Colonic mucosa (tissue), 4 donors: Measurements from ENCODE around the gene RIMS1. TPM values are rescaled to one million over a fixed set of nuclear protein-coding genes. Genes with fewer than 3 reads are reported as not detected.

Source experiments
- DNase-seq: peaks from one replicate; pipeline ENCODE4 v3.0.0-alpha.2; 2020
- H3K27ac ChIP-seq: fragments of 200-600 bp; one replicate; pipeline ENCODE4 v1.8.0; 2021
- H3K27me3 ChIP-seq: fragments of 200-600 bp; one replicate; pipeline ENCODE4 v1.8.0; 2021
- H3K36me3 ChIP-seq: fragments of 200-600 bp; one replicate; pipeline ENCODE4 v1.8.0; 2021
- H3K4me1 ChIP-seq: fragments of 200-600 bp; one replicate; pipeline ENCODE4 v1.8.0; 2021; ENCODE audit warnings: mild to moderate bottlenecking
- H3K4me3 ChIP-seq: fragments of 200-600 bp; one replicate; pipeline ENCODE4 v1.8.0; 2021
- H3K9ac ChIP-seq, 2 donors: one replicate each; pipeline ENCODE4 v1.7.0; 2013; ENCODE audit warnings: control low read depth in 2 of 2, low read depth in 2 of 2, low read length in 2 of 2
- H3K9me3 ChIP-seq: fragments of 200-600 bp; one replicate; pipeline ENCODE4 v1.8.0; 2021
- intact Hi-C: fragments of 100-400 bp; cut with DNase I; formaldehyde crosslinking; loops from one replicate; pipeline ENCODE4 v1.14.1; 2022
- total RNA-seq, 2 donors: library from RNA; stranded (reverse); fragmentation: NEBNext Ultra II Directional in 1 of 2; extraction: Animal tissue kit (Norgen Biotek cat#: 25700) in 1 of 2; gene quantifications; one replicate each; pipeline ENCODE4 v1.2.1, GENCODE V29; 2021
- TF ChIP-seq, protein P1 (sequence below): fragments of 200-600 bp; IDR thresholded peaks from one replicate; pipeline ENCODE4 v1.8.0; 2022; ENCODE audit warnings: antibody characterized with exemption, mild to moderate bottlenecking
- donor health status: healthy.
- donor health status: DM: no; HTN: no; CAD: no.
- donor health status: DM: no; HTN: no; CAD: no.

The RIMS1 gene
- total RNA-seq, 2 donors from 2014 or later, result 0.17 to 0.56 TPM

DNA sequence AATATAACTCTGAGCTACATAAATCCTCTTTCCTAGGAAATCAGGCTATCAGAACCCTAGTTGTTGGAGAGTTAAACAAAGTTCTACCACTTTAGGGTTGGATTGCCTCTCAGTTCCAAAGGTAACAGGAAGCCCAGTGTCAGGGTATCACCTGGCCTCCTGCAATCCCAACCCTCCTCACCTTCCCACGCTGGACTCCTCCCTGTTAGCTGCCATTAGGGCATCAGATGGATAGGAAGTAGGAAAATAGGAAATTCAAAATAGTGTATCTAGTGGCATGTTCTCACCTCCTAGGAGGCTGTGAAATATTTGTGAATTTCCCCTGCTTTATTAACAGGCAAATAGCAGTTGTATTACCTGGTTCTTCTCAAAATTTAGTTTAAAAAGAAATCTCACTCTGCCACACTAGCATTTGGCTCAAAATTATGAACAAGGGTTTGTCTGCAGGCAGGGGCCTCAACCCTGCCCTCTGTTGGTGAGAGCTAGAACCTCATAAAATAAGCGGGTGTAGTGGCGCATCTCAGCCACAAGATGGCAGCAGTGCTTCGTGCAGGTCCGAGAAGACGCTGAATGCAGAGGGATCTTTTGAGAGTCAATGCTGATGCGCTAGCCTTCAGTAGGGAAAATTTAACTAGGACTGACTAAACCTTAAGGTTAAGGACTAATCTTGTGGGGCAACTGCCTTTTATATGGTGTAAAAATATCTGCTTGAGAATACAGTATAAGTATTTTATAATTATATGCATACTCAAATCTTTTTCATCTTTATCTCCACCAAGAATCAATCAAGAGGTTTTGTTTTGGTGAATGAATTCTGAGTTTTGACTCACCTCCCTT, 525.7 kb downstream of the RIMS1 start:
- Histone ChIP-seq H3K4me1 (no peaks in the 10 kb centered on the region), H3K36me3 (no peaks in the 10 kb centered on the region), H3K27me3 (no peaks in the 10 kb centered on the region), H3K9me3 (no peaks in the 10 kb centered on the region), H3K4me3 (no peak overlapping the region), H3K9ac (no peak overlapping the region), H3K27ac (no peak overlapping the region)
- TF ChIP-seq, protein P1, sequence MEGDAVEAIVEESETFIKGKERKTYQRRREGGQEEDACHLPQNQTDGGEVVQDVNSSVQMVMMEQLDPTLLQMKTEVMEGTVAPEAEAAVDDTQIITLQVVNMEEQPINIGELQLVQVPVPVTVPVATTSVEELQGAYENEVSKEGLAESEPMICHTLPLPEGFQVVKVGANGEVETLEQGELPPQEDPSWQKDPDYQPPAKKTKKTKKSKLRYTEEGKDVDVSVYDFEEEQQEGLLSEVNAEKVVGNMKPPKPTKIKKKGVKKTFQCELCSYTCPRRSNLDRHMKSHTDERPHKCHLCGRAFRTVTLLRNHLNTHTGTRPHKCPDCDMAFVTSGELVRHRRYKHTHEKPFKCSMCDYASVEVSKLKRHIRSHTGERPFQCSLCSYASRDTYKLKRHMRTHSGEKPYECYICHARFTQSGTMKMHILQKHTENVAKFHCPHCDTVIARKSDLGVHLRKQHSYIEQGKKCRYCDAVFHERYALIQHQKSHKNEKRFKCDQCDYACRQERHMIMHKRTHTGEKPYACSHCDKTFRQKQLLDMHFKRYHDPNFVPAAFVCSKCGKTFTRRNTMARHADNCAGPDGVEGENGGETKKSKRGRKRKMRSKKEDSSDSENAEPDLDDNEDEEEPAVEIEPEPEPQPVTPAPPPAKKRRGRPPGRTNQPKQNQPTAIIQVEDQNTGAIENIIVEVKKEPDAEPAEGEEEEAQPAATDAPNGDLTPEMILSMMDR, result peak; percentile 100
- DNase-seq, result peak; percentile 63
- intact Hi-C loops, result loop anchor here (2.0 to 5.0 kb wide), 2 partner anchors 719 to 915 kb away; no protein-coding TSS in a partner anchor

DNA sequence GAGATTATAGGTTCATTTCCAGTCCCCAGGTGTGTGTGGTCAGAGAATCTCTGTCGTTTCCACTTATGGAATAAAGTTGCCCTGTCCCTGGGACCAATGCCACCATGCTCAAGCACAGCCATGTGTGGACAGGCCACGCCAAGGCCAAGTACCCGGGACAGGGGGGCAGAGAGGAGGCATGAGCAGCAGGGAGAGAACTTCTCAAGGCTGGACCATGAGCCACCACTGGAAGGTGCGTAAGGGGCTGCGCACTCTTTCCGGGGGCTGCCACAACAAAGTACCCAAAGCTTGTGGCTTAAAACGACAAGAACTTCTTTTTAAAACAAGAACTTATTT, 526.3 kb downstream of the RIMS1 start:
- H3K9ac ChIP-seq, result no peak overlapping the region
- H3K4me1 ChIP-seq, result no peaks in the 10 kb centered on the region
- H3K36me3 ChIP-seq, result no peaks in the 10 kb centered on the region
- intact Hi-C loops, result loop anchor here (2.0 to 5.0 kb wide), 2 partner anchors 718 to 915 kb away; no protein-coding TSS in a partner anchor
- DNase-seq, result no peak
- TF ChIP-seq, protein P1, result no peak
- no peak overlapping the region for H3K27ac ChIP-seq
- no peaks in the 10 kb centered on the region for H3K9me3 ChIP-seq
- no peaks in the 10 kb centered on the region for H3K27me3 ChIP-seq
- H3K4me3 ChIP-seq, result no peak overlapping the region

DNA sequence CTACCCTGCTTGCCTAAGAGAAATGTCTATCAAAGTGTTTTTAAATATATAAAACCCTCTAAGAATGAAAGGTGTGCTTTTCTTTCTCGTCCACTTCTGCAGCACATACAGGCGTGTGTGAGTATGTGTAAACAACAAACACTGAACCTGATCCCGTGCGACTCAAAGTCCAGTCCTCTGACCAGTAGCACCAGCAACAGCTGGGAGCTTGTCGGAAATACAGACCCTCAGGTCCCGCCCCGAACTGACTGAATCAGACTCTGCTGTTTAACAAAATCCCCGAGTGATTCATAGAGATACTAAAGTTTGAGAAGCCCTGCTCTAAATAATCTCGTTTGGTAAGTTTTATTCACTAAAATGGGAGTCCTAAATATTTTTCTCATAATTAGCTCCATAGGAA, 527.5 kb downstream of the RIMS1 start:
- H3K9me3 ChIP-seq, result no peaks in the 10 kb centered on the region
- DNase-seq, result no peak
- no peak overlapping the region for H3K4me3 ChIP-seq
- intact Hi-C loops, result loop anchor here (2.0 to 5.0 kb wide), 2 partner anchors 717 to 913 kb away; no protein-coding TSS in a partner anchor
- TF ChIP-seq, protein P1, result no peak
- H3K9ac ChIP-seq, result no peak overlapping the region
- no peaks in the 10 kb centered on the region for H3K4me1 ChIP-seq
- H3K36me3 ChIP-seq, result no peaks in the 10 kb centered on the region
- no peaks in the 10 kb centered on the region for H3K27me3 ChIP-seq
- no peak overlapping the region for H3K27ac ChIP-seq

DNA sequence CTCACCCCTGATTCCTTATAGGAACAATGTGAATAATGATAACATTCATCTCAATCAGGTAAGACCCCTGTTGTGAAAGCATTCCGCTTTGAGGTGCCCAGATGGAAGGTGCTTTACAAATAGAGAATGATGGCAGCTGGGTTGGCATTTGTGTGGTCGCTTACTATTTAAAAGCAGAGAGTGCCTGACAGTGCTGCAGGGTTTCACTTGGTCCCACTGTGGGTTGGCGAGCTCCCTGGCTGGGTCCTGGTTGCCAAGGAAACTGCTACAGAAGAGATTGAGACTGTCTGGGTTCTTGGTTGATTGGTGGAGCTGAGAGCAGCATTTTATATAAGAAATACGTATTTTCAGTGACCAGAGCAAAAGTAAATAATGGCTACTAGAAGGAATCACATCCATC, 528.3 kb downstream of the RIMS1 start:
- no peaks in the 10 kb centered on the region for H3K36me3 ChIP-seq
- TF ChIP-seq, protein P1, result no peak
- H3K27ac ChIP-seq, result no peak overlapping the region
- no peak for DNase-seq
- intact Hi-C loops, result loop anchor here (5.0 kb wide), 1 partner anchor 913 kb away; no protein-coding TSS in a partner anchor
- H3K27me3 ChIP-seq, result no peaks in the 10 kb centered on the region
- H3K4me3 ChIP-seq, result no peak overlapping the region
- H3K9me3 ChIP-seq, result no peaks in the 10 kb centered on the region
- no peaks in the 10 kb centered on the region for H3K4me1 ChIP-seq
- no peak overlapping the region for H3K9ac ChIP-seq

DNA sequence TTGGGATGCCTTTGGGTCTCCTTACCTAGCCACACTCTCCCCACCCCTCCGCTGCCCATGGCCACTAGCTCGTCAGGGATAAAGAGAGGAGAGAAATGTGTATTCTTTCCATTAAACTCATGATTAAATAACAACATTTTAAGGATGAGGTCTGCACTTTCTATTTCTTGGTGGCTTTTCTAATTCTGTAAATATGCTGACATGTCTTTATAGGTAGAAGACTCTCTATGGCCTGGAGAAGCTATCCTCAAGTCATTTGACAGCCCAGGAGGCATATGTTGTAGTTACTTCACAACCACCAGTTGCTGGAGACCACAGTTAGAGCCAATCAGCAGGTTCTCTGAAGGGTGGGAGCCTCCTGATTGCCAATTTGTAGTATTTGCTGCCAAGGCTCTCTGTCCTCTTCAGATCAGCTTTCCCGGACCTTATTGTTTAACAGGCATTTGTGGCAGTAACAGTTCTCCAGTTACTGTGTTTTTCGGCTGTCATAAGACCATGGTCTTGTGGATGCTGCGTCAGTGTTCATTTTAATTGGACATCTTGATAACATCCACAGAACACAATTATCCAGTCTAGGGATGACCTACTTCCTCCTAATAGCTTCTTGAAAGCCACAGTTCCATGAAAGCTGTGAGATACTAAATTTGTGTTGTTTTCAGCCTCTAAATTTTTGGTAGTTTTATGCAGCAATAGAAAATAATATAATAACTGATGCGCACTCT, 530.6 kb downstream of the RIMS1 start:
- Histone ChIP-seq H3K27ac (no peak overlapping the region), H3K36me3 (no peaks in the 10 kb centered on the region), H3K9me3 (no peaks in the 10 kb centered on the region), H3K4me3 (no peak overlapping the region), H3K27me3 (no peaks in the 10 kb centered on the region), H3K4me1 (no peaks in the 10 kb centered on the region), H3K9ac (no peak overlapping the region)
- no peak for DNase-seq
- TF ChIP-seq, protein P1, result no peak
- intact Hi-C loops, result no loop called here
